ENCODE data around the gene EIF4G3.

GRCh38 chr1:21050031-21050430 lies 126.7 kb downstream of the EIF4G3 start:
- TF ChIP-seq CTCF (conservative IDR thresholded peaks at IDR 0.05 in 1 of 2, IDR thresholded peaks at IDR 0.05 in 1 of 2; ENCODE audit: extremely low read depth in 1 of 2, insufficient read depth in 1 of 2, low read depth in 1 of 2, low read length in 2 of 2), result no peak
- TF ChIP-seq EZH2 (IDR thresholded peaks at IDR 0.05; ENCODE audit: borderline replicate concordance, low read length), result no peak
